DOHH2 (cell line): ENCODE results near the gene DPAGT1.

Experiments used
- CTCF ChIP-seq: fragments of 200-600 bp; sonication (generic); IDR thresholded peaks from one replicate; pipeline ENCODE4 v1.5.1; 2014; ENCODE audit warnings: antibody characterized with exemption, mild to moderate bottlenecking, low read depth, low read length; ENCODE audit not compliant: poor library complexity, severe bottlenecking
- EZH2phosphoT487 ChIP-seq: fragments of 200-600 bp; sonication (generic); IDR thresholded peaks from 2 replicates; pipeline ENCODE4 v1.6.1; 2017; ENCODE audit warnings: borderline replicate concordance, mild to moderate bottlenecking, antibody characterized with exemption, low read length, moderate library complexity, mixed read lengths

- TF ChIP-seq CTCF (no peak), EZH2phosphoT487 (no peak)
These were observed 16.2 kb downstream of the DPAGT1 start for GRCh38 chr11:119085437-119085847.
